NT2/D1 (cell line): ENCODE data around the gene MYH1.

Experiments
- DNase-seq: peaks from one replicate; pipeline ENCODE4 v3.0.0-alpha.2; 2011; ENCODE audit warnings: low read depth, low spot score
- H3K27me3 ChIP-seq: 2 replicates; pipeline ENCODE4 v1.6.0; 2011; ENCODE audit warnings: mild to moderate bottlenecking; ENCODE audit not compliant: insufficient read length, insufficient read depth
- H3K36me3 ChIP-seq: 2 replicates; pipeline ENCODE4 v1.6.1; 2011; ENCODE audit warnings: mild to moderate bottlenecking, low read length, mixed read lengths; ENCODE audit not compliant: insufficient read depth, insufficient read length
- H3K4me1 ChIP-seq: 2 replicates; pipeline ENCODE4 v1.5.1; 2011; ENCODE audit not compliant: insufficient read depth, insufficient read length
- H3K4me3 ChIP-seq: 2 replicates; pipeline ENCODE4 v1.5.1; 2011; ENCODE audit warnings: low read depth; ENCODE audit not compliant: insufficient read length
- H3K9ac ChIP-seq: 2 replicates; pipeline ENCODE4 v1.6.0; 2011; ENCODE audit warnings: low read depth; ENCODE audit not compliant: insufficient read length
- H3K9me3 ChIP-seq: 2 replicates; pipeline ENCODE4 v1.5.1; 2011; ENCODE audit warnings: mild to moderate bottlenecking, low read length; ENCODE audit not compliant: insufficient read depth
- SUZ12 ChIP-seq: IDR thresholded peaks from 2 replicates; pipeline ENCODE4 v1.6.1; 2011; ENCODE audit not compliant: insufficient read length, insufficient read depth; ENCODE audit errors: extremely low read depth
- YY1 ChIP-seq: IDR thresholded peaks from 2 replicates; pipeline ENCODE4 v1.6.1; 2011; ENCODE audit not compliant: insufficient read length, insufficient read depth
- ZNF274 ChIP-seq: IDR thresholded peaks from 2 replicates; pipeline ENCODE4 v1.6.1; 2011; ENCODE audit warnings: mild to moderate bottlenecking, low read depth, low read length

The MYH1 gene

DNA sequence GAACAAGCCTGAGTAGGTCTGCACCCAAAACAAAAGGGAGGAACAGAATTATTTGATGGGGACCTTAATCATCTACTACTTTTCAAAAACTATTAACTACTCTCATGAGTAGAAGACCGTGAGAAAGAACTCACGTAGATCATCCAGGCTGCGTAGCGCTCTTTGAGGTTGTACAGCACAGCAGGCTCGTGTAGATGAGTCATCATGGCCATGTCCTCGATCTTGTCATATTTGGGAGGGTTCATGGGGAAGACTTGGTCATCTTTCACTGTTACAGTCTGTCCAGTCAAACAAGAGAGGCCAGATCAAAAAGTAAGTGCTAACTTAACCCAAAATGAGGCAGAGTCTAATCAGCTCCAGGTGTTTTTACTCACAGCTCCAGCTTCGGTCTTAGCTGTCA is 2.3 kb downstream of the MYH1 start:
- Histone ChIP-seq H3K9me3 (no peaks in the 10 kb centered on the region), H3K4me1 (no peaks in the 10 kb centered on the region), H3K4me3 (no peak overlapping the region), H3K36me3 (no peaks in the 10 kb centered on the region), H3K27me3 (no peaks in the 10 kb centered on the region), H3K9ac (no peak overlapping the region)
- TF ChIP-seq ZNF274: no peak
- TF ChIP-seq YY1: no peak
- no peak for TF ChIP-seq SUZ12
- DNase-seq: no peak

DNA sequence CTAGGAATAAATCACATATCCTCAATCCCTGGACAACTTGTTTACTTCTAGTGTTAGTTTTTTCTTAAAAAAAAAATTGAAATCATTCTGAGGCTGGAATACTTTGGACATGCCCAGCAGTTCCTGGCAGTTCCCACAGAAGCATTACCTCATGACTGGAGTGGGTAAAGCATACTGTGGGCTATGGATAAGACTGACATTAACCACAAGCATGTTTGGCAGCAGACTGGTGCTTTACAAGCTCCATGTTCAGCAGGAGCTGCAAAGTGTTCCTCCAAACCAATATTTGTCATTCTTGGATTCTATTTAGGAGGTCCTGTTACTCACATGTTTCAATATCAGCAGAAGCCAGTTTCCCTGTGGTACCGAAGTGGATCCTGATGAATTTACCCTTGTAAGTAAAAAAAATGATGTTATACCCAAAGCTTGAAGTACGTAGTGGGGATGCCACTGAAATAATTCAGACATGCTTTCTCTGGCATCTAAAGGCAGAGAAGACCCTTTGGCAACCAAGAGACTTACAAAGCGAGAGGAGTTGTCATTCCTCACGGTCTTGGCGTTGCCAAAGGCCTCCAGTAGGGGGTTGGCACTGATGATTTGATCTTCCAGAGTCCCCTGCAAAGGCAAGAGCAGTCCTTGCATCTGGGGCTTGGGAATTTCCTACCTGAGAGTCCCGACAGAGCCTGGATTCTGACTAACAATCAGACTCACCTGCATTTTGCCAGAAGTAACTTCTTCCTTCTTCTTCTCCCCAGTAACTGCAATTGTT is 4.9 kb downstream of the MYH1 start:
- H3K27me3 ChIP-seq: no peaks in the 10 kb centered on the region
- no peak overlapping the region for H3K4me3 ChIP-seq
- no peaks in the 10 kb centered on the region for H3K9me3 ChIP-seq
- TF ChIP-seq ZNF274: no peak
- no peak for TF ChIP-seq SUZ12
- TF ChIP-seq YY1: no peak
- H3K4me1 ChIP-seq: no peaks in the 10 kb centered on the region
- no peaks in the 10 kb centered on the region for H3K36me3 ChIP-seq
- no peak for DNase-seq
- H3K9ac ChIP-seq: no peak overlapping the region

DNA sequence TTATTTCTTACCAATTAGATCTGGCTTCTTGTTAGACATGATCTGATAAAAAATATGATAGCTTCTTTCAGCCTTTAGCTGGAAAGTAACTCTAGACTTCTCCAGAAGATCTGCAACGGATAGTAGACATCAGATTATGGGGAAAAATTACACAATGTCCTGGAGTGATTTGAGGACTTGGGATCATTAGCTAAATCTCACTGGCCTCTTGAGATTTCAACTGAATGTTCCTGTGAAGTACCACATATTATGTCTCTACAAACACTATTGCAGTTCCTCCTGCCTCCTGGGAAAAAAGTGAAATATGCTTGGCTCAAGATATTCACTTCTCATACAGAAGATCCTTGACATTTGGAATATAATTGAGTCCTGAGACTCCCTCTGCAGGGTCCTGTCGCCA is 5.5 kb downstream of the MYH1 start:
- H3K27me3 ChIP-seq: no peaks in the 10 kb centered on the region
- H3K36me3 ChIP-seq: no peaks in the 10 kb centered on the region
- TF ChIP-seq ZNF274 (no peak), SUZ12 (no peak)
- H3K9ac ChIP-seq: no peak overlapping the region
- no peak overlapping the region for H3K4me3 ChIP-seq
- H3K9me3 ChIP-seq: no peaks in the 10 kb centered on the region
- DNase-seq: no peak
- no peaks in the 10 kb centered on the region for H3K4me1 ChIP-seq

DNA sequence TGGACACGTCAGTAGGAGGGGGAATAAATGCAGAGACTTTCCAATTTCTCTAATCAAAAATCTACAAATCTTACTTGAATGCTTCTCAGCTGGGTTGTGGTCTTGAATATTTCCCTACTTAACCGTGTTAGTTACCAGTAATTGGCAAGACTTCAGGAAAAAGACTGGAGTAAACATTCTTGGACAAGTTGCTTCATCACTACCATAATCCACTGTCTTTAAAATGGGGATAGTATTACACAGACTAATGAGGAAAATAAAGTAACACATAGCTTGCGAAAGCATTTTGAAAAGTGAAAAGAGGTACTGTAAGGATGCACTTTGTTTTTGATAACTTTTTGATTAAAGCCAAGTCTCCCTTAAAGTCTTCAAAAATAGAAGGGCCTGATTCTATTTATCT is 18.4 kb downstream of the MYH1 start:
- TF ChIP-seq ZNF274 (no peak), YY1 (no peak), SUZ12 (no peak)
- Histone ChIP-seq H3K4me3 (no peak overlapping the region), H3K27me3 (no peaks in the 10 kb centered on the region), H3K4me1 (no peaks in the 10 kb centered on the region), H3K9me3 (no peaks in the 10 kb centered on the region), H3K36me3 (no peaks in the 10 kb centered on the region), H3K9ac (no peak overlapping the region)
- DNase-seq: no peak

DNA sequence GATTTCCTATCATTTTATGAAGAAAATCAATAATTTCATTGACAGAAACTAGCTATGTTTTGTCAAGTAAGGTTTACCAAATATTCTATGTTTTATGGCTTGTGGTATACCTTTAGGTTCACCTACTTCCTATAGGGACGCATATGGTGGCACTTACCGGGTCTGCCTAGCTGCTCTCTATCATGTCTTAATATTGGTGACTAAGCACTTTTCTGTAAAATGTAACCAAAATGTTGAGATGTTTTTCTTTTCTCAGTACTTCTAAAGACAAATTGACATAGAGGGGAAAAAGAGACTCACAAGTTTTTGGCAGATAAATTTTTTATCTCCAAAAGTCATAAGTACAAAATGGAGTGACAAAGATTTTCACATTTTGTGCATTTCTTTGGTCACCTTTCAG is 26.3 kb downstream of the MYH1 start:
- H3K4me3 ChIP-seq: no peak overlapping the region
- no peaks in the 10 kb centered on the region for H3K4me1 ChIP-seq
- H3K36me3 ChIP-seq: no peaks in the 10 kb centered on the region
- peaks cover 4% of the 10 kb centered on the region; the same call in 1 of the 2 replicates for H3K9me3 ChIP-seq
- TF ChIP-seq SUZ12 (no peak), YY1 (no peak), ZNF274 (no peak)
- no peak overlapping the region for H3K9ac ChIP-seq
- DNase-seq: no peak
- no peaks in the 10 kb centered on the region for H3K27me3 ChIP-seq

DNA sequence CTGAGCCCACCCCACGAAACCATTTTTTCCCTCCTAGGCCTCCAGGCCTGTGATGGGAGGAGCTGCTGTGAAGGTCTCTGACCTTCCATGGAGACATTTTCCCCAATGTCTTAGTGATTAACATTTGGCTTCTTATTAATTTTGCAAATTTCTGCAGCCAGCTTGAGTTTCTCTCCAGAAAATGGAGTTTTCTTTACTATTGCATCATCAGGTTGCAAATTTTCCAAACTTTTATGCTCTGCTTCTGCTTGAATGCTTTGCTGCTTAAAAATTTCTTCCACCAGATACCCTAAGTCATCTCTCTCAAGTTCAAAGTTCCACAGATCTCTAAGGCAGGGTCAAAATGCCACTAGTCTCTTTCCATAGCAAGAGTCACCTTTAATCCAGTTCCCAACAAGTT is 36.1 kb downstream of the MYH1 start:
- Histone ChIP-seq H3K27me3 (no peaks in the 10 kb centered on the region), H3K9ac (no peak overlapping the region), H3K36me3 (no peaks in the 10 kb centered on the region), H3K4me3 (no peak overlapping the region), H3K9me3 (peaks cover 16% of the 10 kb centered on the region; the same call in 1 of the 2 replicates), H3K4me1 (no peaks in the 10 kb centered on the region)
- TF ChIP-seq ZNF274 (no peak), YY1 (no peak), SUZ12 (no peak)
- no peak for DNase-seq

DNA sequence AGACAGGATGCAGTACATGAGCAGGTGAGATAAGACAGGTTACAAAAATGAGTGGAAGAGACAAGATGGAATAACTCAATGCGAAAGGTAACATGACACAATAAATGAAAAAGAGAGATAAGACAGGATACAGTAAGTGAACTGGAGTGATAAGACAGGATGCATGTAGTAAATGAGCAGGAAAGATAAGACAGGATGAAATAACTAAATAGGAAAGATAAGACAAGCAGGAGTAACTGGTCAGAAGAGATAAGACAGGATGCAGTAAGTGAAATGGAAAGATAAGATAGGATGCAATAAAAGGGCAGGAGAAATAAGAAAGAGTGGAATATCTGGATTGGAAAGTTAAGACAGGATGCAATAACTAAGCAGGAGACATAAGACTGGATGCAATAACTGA is 40.6 kb downstream of the MYH1 start:
- Histone ChIP-seq H3K9me3 (peaks cover 12% of the 10 kb centered on the region; the same call in 1 of the 2 replicates), H3K36me3 (no peaks in the 10 kb centered on the region), H3K9ac (no peak overlapping the region), H3K4me3 (no peak overlapping the region), H3K4me1 (no peaks in the 10 kb centered on the region), H3K27me3 (no peaks in the 10 kb centered on the region)
- no peak for TF ChIP-seq YY1
- TF ChIP-seq ZNF274: no peak
- no peak for TF ChIP-seq SUZ12
- DNase-seq: no peak
